Measurements from ENCODE around the gene KATNA1.

The KATNA1 gene

GRCh38 chr6:149600508-149600907, 48.0 kb downstream of the KATNA1 start:
- DNase-seq = no peak

- no peak for DNase-seq
These were observed 55.1 kb downstream of the KATNA1 start for GRCh38 chr6:149593408-149593807.

- no peak for DNase-seq
These were observed 55.5 kb downstream of the KATNA1 start for GRCh38 chr6:149592983-149593382.

- DNase-seq = no peak
These were observed 62.4 kb downstream of the KATNA1 start for GRCh38 chr6:149586149-149586548.

- DNase-seq = no peak
These were observed 67.2 kb downstream of the KATNA1 start for GRCh38 chr6:149581349-149581748.

GRCh38 chr6:149580880-149581279, 67.6 kb downstream of the KATNA1 start:
- DNase-seq = no peak

GRCh38 chr6:149567945-149568585, 80.4 kb downstream of the KATNA1 start:
- DNase-seq = no peak

GRCh38 chr6:149567194-149567586, 81.3 kb downstream of the KATNA1 start:
- no peak for DNase-seq

GRCh38 chr6:149566410-149567193, 81.9 kb downstream of the KATNA1 start:
- DNase-seq = peak; percentile 31 to 32

- peak; percentile 89 to 92 for DNase-seq
These were observed 82.7 kb downstream of the KATNA1 start, which contains the start of gene GINM1 for GRCh38 chr6:149565527-149566409. TSS of gene GINM1 (plus strand) at chr6:149566375. CDS start at chr6:149566415, 40 bp downstream.

GRCh38 chr6:149563928-149564325, 84.6 kb downstream of the KATNA1 start:
- no peak for DNase-seq

GRCh38 chr6:149563203-149563927, 85.1 kb downstream of the KATNA1 start:
- DNase-seq = no peak

GRCh38 chr6:149560736-149561135, 87.8 kb downstream of the KATNA1 start:
- DNase-seq = no peak

GRCh38 chr6:149559389-149559788, 89.1 kb downstream of the KATNA1 start:
- no peak for DNase-seq

- DNase-seq = no peak
These were observed 90.5 kb downstream of the KATNA1 start for GRCh38 chr6:149558029-149558428.

GRCh38 chr6:149551920-149552319, 96.6 kb downstream of the KATNA1 start:
- no peak for DNase-seq

- DNase-seq = peak; percentile 90 to 94
These were observed 102.6 kb downstream of the KATNA1 start, which contains the start of gene PPIL4 for GRCh38 chr6:149545754-149546471. TSS of gene PPIL4 (minus strand) at chr6:149546043. CDS start at chr6:149546005, 38 bp downstream.

GRCh38 chr6:149545258-149545753, 103.2 kb downstream of the KATNA1 start:
- no peak for DNase-seq

Measured in NCI-H187 (cell line).